Astrocyte of the cerebellum (primary cell): Measurements from ENCODE around the gene NSUN3.

Experiments used
- DNase-seq: peaks from one replicate; pipeline ENCODE4 v3.0.0-alpha.2; 2011; ENCODE audit warnings: low read depth
- H3K4me3 ChIP-seq: 2 replicates; pipeline ENCODE4 v1.5.1; 2011; ENCODE audit warnings: mild to moderate bottlenecking, low read depth, low read length, moderate library complexity
- CTCF ChIP-seq: IDR thresholded peaks from 2 replicates; pipeline ENCODE4 v1.5.1; 2012; ENCODE audit warnings: low read length, low read depth, moderate library complexity, mild to moderate bottlenecking; ENCODE audit errors: missing control alignments
- in situ Hi-C: cut with HindIII; loops from 2 replicates; pipeline ENCODE4 v1.10.0; 2017; ENCODE audit warnings: low sequenced_read_pairs

The NSUN3 gene

GRCh38 chr3:94173673-94174434 lies 111.0 kb downstream of the NSUN3 start:
- TF ChIP-seq CTCF: no peak
- DNase-seq: peak; percentile 33
- H3K4me3 ChIP-seq: no peak overlapping the region
- in situ Hi-C loops: no loop called here

DNA sequence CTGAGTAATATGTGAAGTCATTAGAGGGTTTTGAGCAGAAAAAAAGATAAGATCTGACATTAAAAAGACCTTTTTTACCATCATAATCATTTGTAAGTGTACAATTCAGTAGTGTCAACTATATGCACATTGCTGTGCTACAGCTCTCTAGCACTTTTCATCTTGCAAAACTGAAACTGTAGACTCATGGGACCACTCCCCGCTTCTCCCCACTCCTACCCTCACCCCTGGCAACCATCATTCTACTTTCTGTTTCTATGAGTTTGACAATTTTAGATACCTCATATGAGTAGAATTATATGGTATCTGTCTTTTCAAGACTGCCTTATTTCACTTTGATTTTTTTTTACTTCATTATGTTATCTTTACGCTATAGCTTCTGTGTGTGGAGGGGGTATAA lies 112.8 kb downstream of the NSUN3 start:
- in situ Hi-C loops: no loop called here
- DNase-seq: no peak
- no peak for TF ChIP-seq CTCF

DNA sequence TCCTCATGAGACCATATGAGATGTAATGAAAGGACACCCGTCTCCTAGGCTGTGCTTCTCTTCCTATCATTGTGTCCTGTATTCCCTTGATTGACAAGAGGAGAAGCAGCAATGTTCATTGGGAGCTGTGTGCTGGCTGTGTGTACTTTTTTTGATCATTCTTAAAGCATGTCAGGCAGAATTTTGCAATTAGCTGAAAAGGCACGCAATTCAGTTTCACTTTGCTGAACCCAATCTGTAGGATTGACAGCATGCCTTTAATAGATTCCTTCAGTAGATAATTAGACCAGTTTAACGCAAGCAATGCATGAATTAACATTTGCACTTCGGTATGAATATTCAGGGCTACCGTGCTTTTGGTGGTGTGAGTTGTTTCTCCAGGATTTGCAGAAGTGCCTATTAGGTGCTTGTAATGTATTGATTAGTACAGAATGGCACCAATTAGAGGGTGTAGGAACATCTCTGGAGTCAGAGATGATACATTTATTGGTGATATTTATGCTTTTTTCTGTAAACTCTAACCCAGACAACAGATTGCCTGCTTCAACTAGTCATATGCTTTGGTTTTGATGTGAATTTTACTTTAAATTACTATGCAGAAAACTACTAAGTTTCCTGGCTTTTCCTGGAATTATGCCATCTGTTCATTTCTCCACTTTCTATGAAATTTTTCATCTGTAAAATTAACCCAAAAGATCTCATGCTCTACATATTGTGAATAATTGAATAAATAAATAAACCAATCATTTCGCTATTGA lies 114.3 kb downstream of the NSUN3 start:
- in situ Hi-C loops: no loop called here
- H3K4me3 ChIP-seq: no peak overlapping the region
- no peak for TF ChIP-seq CTCF
- no peak for DNase-seq

More for the DNA sequence above, 112.8 kb downstream of the NSUN3 start:
- no peak overlapping the region for H3K4me3 ChIP-seq
